Breast epithelium (tissue), 4 donors: ENCODE data around the gene PTPRZ1. TPM values are rescaled to one million over a fixed set of nuclear protein-coding genes. Genes with fewer than 3 reads are reported as not detected.

Experiments
- DNase-seq, 2 donors: peaks; one replicate each; pipeline ENCODE4 v3.0.0-alpha.2; 2019; ENCODE audit warnings: low spot score in 2 of 2
- H3K27ac ChIP-seq, 2 donors: fragments of 200-600 bp; sonication (generic) in 1 of 2; one replicate each; pipeline ENCODE4 v1.5.1; 2016 to 2019; ENCODE audit warnings: mild to moderate bottlenecking in 1 of 2
- H3K27me3 ChIP-seq, 2 donors: fragments of 200-600 bp; sonication (generic) in 1 of 2; one replicate each; pipeline versions ENCODE4 v1.5.1 to v1.6.0; 2017 to 2019; ENCODE audit warnings: control low read depth in 1 of 2, mild to moderate bottlenecking in 1 of 2
- H3K36me3 ChIP-seq: fragments of 200-600 bp; one replicate; pipeline ENCODE4 v1.5.1; 2019
- H3K4me1 ChIP-seq, 2 donors: fragments of 200-600 bp; sonication (generic); one replicate each; pipeline ENCODE4 v1.5.1; 2016 to 2019; ENCODE audit warnings: control low read depth in 1 of 2
- H3K4me3 ChIP-seq, 3 donors: fragments of 200-600 bp; sonication (generic); 1 replicate in 2 of 3; 2 replicates in 1 of 3; pipeline ENCODE4 v1.5.1; 2016 to 2019; ENCODE audit warnings: mild to moderate bottlenecking in 3 of 3, moderate library complexity in 2 of 3
- H3K9me3 ChIP-seq, 2 donors: fragments of 200-600 bp; sonication (generic) in 1 of 2; one replicate each; pipeline ENCODE4 v1.5.1; 2016 to 2019; ENCODE audit warnings: control low read depth in 1 of 2
- POLR2A ChIP-seq: fragments of 450-650 bp; IDR thresholded peaks from one replicate; pipeline ENCODE4 v1.6.1; 2016; ENCODE audit warnings: antibody characterized with exemption, mild to moderate bottlenecking, moderate library complexity
- POLR2AphosphoS5 ChIP-seq, 3 donors: sonication (generic); formaldehyde crosslinking; IDR thresholded peaks; one replicate each; pipeline ENCODE4 v1.6.1; 2017; ENCODE audit warnings: antibody characterized with exemption in 3 of 3
- intact Hi-C: fragments of 100-400 bp; cut with DNase I; formaldehyde crosslinking; loops from one replicate; pipeline ENCODE4 v1.15.1; 2023; ENCODE audit warnings: low total_unique reads
- total RNA-seq, 3 donors: library from RNA; depleted of rRNA; stranded (reverse); fragments of >200 nt; gene quantifications; one replicate each; pipeline ENCODE4 v1.1.0, GENCODE V29; 2016
- TF ChIP-seq, protein P1 (sequence below), 3 donors: fragments of 450-650 bp; IDR thresholded peaks; one replicate each; pipeline ENCODE4 v1.5.1; 2016 to 2017; ENCODE audit warnings: antibody characterized with exemption in 3 of 3, mild to moderate bottlenecking in 3 of 3, moderate library complexity in 3 of 3

PTPRZ1 gene
- total RNA-seq, 3 donors from 2014 or later: 0.48 to 36.9 (median 32.1) TPM

DNA sequence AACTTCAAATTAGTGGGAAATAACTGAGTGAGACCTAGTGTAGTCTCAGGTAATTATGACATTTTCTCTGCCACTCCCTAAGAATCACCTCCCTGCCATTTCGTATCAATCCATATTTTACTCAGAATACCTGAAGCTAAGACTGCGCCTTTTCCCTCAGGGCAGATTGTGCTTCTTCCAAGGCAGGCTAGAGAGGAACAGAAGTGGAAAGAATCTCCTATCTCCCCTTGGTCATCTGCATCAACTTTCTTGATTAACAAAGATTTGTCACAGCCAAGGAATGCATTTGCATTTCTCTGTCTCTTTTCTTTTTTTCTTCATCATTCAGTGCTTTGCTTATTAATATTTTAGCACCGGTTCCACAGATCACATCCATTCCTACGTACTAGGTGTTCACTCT, 119.1 kb downstream of the PTPRZ1 start:
- Histone ChIP-seq H3K36me3 (no peaks in the 10 kb centered on the region), H3K4me1 (no peaks in the 10 kb centered on the region), H3K4me3 (no peak overlapping the region), H3K27me3 (no peaks in the 10 kb centered on the region), H3K27ac (no peak overlapping the region), H3K9me3 (no peaks in the 10 kb centered on the region)
- DNase-seq: no peak
- intact Hi-C loops: no loop called here
- TF ChIP-seq POLR2A (no peak), POLR2AphosphoS5 (IDR thresholded peaks at IDR 0.05) (no peak)
- TF ChIP-seq, protein P1, sequence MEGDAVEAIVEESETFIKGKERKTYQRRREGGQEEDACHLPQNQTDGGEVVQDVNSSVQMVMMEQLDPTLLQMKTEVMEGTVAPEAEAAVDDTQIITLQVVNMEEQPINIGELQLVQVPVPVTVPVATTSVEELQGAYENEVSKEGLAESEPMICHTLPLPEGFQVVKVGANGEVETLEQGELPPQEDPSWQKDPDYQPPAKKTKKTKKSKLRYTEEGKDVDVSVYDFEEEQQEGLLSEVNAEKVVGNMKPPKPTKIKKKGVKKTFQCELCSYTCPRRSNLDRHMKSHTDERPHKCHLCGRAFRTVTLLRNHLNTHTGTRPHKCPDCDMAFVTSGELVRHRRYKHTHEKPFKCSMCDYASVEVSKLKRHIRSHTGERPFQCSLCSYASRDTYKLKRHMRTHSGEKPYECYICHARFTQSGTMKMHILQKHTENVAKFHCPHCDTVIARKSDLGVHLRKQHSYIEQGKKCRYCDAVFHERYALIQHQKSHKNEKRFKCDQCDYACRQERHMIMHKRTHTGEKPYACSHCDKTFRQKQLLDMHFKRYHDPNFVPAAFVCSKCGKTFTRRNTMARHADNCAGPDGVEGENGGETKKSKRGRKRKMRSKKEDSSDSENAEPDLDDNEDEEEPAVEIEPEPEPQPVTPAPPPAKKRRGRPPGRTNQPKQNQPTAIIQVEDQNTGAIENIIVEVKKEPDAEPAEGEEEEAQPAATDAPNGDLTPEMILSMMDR (IDR thresholded peaks at IDR 0.05): no peak

DNA sequence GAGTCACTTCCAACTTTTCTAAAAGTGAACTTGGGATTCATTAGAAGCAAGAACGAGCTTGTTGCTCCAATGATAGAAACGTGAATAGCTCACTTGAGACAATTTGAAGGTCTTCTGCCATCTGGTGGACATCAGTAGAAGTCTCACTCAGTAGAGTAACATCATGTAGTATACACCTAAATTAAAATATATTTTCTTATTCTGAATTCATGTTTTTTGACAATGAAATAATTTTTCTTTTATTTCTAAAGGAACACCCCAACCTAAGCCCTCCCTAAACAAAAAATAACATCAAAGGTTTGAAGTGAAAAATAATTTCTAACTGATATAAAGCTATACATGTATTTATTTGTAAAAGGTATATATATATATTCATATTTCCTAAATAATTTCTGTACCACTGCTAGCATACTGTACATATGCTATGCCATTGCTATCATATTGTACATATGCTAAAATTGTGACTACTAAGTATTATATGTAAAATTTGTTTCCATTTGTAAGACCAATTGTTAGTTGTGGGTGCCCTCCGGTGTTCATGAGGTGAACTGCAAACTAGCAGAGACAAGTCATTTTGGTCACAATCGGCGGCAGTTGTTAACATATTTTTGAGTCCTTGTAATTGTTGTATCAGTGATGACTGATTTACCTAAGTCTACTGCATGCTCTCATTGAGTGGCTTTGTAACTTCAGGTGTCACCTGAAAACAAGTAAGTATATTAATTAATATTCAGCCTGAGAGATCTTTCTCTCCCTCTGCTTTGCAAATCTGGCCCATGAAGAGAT, 121.9 kb downstream of the PTPRZ1 start:
- no peaks in the 10 kb centered on the region for H3K36me3 ChIP-seq

DNA sequence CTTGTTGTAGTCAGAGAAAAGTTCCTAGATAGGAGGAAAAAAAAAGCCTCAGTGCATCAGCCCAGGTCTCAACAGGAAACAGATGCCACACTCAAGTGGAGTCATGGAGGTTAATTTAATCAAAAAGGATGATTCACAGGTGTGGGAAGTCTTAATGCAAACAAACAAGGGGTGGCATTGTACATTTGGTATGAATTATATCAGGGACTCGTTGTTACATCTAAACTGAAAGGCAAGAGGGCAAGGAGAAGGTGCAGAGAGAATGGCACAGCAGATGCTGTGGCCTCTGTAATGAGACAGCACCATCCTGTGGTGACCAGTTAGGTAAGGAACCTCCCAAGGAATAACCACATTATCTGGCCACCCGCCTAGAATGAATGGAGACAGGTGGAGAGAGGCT, 133.7 kb downstream of the PTPRZ1 start:
- intact Hi-C loops: no loop called here
- no peak for TF ChIP-seq POLR2AphosphoS5 (IDR thresholded peaks at IDR 0.05)
- TF ChIP-seq POLR2A: no peak
- TF ChIP-seq, protein P1 (IDR thresholded peaks at IDR 0.05): no peak

More for the DNA sequence above, 121.9 kb downstream of the PTPRZ1 start:
- intact Hi-C loops: no loop called here
- Histone ChIP-seq H3K9me3 (no peaks in the 10 kb centered on the region), H3K4me1 (no peaks in the 10 kb centered on the region), H3K4me3 (no peak overlapping the region), H3K27me3 (no peaks in the 10 kb centered on the region), H3K27ac (no peak overlapping the region)
- peak; percentile 40 to 52 for DNase-seq
- TF ChIP-seq, protein P1 (IDR thresholded peaks at IDR 0.05): peak; percentile 7 to 51 (median 48)
- no peak for TF ChIP-seq POLR2A

DNA sequence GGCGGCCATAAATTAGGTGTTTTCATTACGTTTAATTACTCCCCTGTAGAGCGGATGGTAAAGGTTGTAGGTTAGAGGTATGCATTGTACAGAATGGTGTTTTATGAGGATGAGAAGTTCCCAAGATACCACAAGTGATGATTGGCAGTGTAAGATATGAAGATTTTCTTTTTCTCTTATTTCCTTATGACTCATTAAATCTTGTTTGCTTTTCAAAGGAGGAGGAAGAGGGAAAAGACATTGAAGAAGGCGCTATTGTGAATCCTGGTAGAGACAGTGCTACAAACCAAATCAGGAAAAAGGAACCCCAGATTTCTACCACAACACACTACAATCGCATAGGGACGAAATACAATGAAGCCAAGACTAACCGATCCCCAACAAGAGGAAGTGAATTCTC, 137.2 kb downstream of the PTPRZ1 start:
- intact Hi-C loops: no loop called here
- DNase-seq: no peak
- TF ChIP-seq, protein P1 (IDR thresholded peaks at IDR 0.05): no peak
- no peak for TF ChIP-seq POLR2A
- no peak for TF ChIP-seq POLR2AphosphoS5 (IDR thresholded peaks at IDR 0.05)

More for the DNA sequence above, 133.7 kb downstream of the PTPRZ1 start:
- Histone ChIP-seq H3K4me1 (no peaks in the 10 kb centered on the region), H3K27me3 (no peaks in the 10 kb centered on the region), H3K27ac (no peak overlapping the region), H3K9me3 (no peaks in the 10 kb centered on the region), H3K4me3 (no peak overlapping the region), H3K36me3 (no peaks in the 10 kb centered on the region)
- DNase-seq: no peak

DNA sequence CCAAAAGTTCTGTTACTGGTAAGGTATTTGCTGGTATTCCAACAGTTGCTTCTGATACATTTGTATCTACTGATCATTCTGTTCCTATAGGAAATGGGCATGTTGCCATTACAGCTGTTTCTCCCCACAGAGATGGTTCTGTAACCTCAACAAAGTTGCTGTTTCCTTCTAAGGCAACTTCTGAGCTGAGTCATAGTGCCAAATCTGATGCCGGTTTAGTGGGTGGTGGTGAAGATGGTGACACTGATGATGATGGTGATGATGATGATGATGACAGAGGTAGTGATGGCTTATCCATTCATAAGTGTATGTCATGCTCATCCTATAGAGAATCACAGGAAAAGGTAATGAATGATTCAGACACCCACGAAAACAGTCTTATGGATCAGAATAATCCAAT, 140.1 kb downstream of the PTPRZ1 start:
- DNase-seq: no peak
- Histone ChIP-seq H3K27ac (no peak overlapping the region), H3K36me3 (no peaks in the 10 kb centered on the region), H3K4me3 (no peak overlapping the region), H3K9me3 (no peaks in the 10 kb centered on the region), H3K27me3 (no peaks in the 10 kb centered on the region), H3K4me1 (no peaks in the 10 kb centered on the region)
- TF ChIP-seq, protein P1 (IDR thresholded peaks at IDR 0.05): no peak
- TF ChIP-seq POLR2AphosphoS5 (IDR thresholded peaks at IDR 0.05) (no peak), POLR2A (no peak)
- intact Hi-C loops: no loop called here

More for the DNA sequence above, 137.2 kb downstream of the PTPRZ1 start:
- Histone ChIP-seq H3K9me3 (no peaks in the 10 kb centered on the region), H3K27me3 (no peaks in the 10 kb centered on the region), H3K27ac (no peak overlapping the region), H3K36me3 (no peaks in the 10 kb centered on the region), H3K4me3 (no peak overlapping the region), H3K4me1 (no peaks in the 10 kb centered on the region)
